Pancreas (tissue), 10 donors: ENCODE data around the gene TBX19. TPM values are rescaled to one million over a fixed set of nuclear protein-coding genes. Genes with fewer than 3 reads are reported as not detected.

Source experiments
- ATAC-seq, 4 donors: fragments of 200-7000 bp; cut with Tn5 transposase; one replicate each; pipeline versions ENCODE4 v1.8.0 to v1.9.1; 2020; ENCODE audit warnings: mild to moderate bottlenecking in 4 of 4, moderate library complexity in 4 of 4
- DNase-seq, 6 donors: peaks; one replicate each; pipeline ENCODE4 v3.0.0-alpha.2; 2020
- FAIRE-seq: peaks from 2 replicates; lab custom pipeline; 2012; peaks lifted over from hg19 to GRCh38; lab: Jason Lieb, UNC
- H3K27ac ChIP-seq, 4 donors: fragments of 200-600 bp; sonication (generic); 1 replicate in 3 of 4; 2 replicates in 1 of 4; pipeline versions ENCODE4 v1.5.0 to v1.8.0; 2020
- H3K27me3 ChIP-seq, 4 donors: fragments of 200-600 bp; one replicate each; pipeline ENCODE4 v1.8.0; 2021
- H3K36me3 ChIP-seq, 3 donors: fragments of 200-600 bp; sonication (generic) in 1 of 3; one replicate each; pipeline versions ENCODE4 v1.5.0 to v1.8.0; 2020 to 2021
- H3K4me1 ChIP-seq, 3 donors: fragments of 200-600 bp; one replicate each; pipeline ENCODE4 v1.8.0; 2021
- H3K4me3 ChIP-seq, 4 donors: fragments of 200-600 bp; sonication (generic) in 2 of 4; one replicate each; pipeline versions ENCODE4 v1.5.0 to v1.8.0; 2020 to 2021
- H3K9me3 ChIP-seq, 4 donors: fragments of 200-600 bp; one replicate each; pipeline ENCODE4 v1.8.0; 2021
- CTCF ChIP-seq, 4 donors: fragments of 200-600 bp; sonication (generic) in 3 of 4; IDR thresholded peaks; one replicate each; pipeline versions ENCODE4 v1.5.0 to v1.8.0; 2021; ENCODE audit warnings: antibody characterized with exemption in 4 of 4
- WGBS, 2 donors: extraction: QIAGEN DNeasy Blood & Tissue Kit; methylation state at CpG; one replicate each; pipeline ENCODE4 v1.1.7; 2013; 5-methylcytosine and 5-hydroxymethylcytosine counted together
- intact Hi-C, 3 donors: fragments of 100-400 bp; cut with DNase I; formaldehyde crosslinking; loops; one replicate each; pipeline versions ENCODE4 v1.11.1 to v1.14.2; 2022
- polyA plus RNA-seq, 2 donors: library from polyadenylated mRNA; stranded (reverse); fragments of 200-250 nt; gene quantifications; one replicate each; pipeline ENCODE4 v1.2.3, GENCODE V29; 2013
- total RNA-seq, 6 donors: library from RNA; stranded (reverse); fragmentation: NEBNext Ultra II Directional in 4 of 6; extraction: Animal tissue kit (Norgen Biotek cat#: 25700) in 4 of 6; gene quantifications; one replicate each; pipeline versions ENCODE4 v1.2.1 to v1.2.4, GENCODE V29; 2021 to 2023
- donor health status: healthy with polysubstance abuse.
- donor health status: DM: no; HTN: no; CAD: no; lungs with moderate emphysema.
- donor health status: DM: no; HTN: no; CAD: no.
- donor health status: control.
- donor health status: control.
- donor health status: Bipolar disorder and iron deficiency.
- donor health status: DM: yes; HTN: yes; CAD: no.
- donor health status: DM: no; HTN: no; CAD: no.
- donor health status: DM: no; HTN: no; CAD: no.
- donor health status: DM: yes; HTN: yes; CAD: no.

Gene TBX19
- total and polyA plus RNA-seq, 8 donors = 0.35 to 2.0 (median 0.61) TPM

- Histone ChIP-seq H3K4me3 (no peak overlapping the region), H3K4me1 (no peaks in the 10 kb centered on the region), H3K27me3 (no peaks in the 10 kb centered on the region), H3K9me3 (no peaks in the 10 kb centered on the region), H3K36me3 (no peaks in the 10 kb centered on the region), H3K27ac (no peak overlapping the region)
- ATAC-seq (peak in 3 of 4 donors; percentile 61 to 83 (median 79)), FAIRE-seq (no peak), DNase-seq (no peak)
- intact Hi-C loops = no loop called here
- TF ChIP-seq CTCF (IDR thresholded peaks at IDR 0.05) = no peak
- 57 to 58% methylated on average over 5 of the region's 5 CpGs for whole genome bisulfite sequencing, 2 donors
Observed at GRCh38 chr1:168320800-168321450, 40.2 kb downstream of the TBX19 start.

GRCh38 chr1:168321945-168322344, 41.3 kb downstream of the TBX19 start:
- FAIRE-seq (no peak), ATAC-seq (peak in 3 of 4 donors; percentile 66 to 85 (median 68)), DNase-seq (no peak)
- intact Hi-C loops = no loop called here
- peak in 1 of 4 donors; percentile 17 for TF ChIP-seq CTCF (IDR thresholded peaks at IDR 0.05)
- Histone ChIP-seq H3K4me1 (no peaks in the 10 kb centered on the region), H3K27ac (no peak overlapping the region), H3K36me3 (no peaks in the 10 kb centered on the region), H3K4me3 (no peak overlapping the region), H3K9me3 (no peaks in the 10 kb centered on the region), H3K27me3 (no peaks in the 10 kb centered on the region)
- 14 to 36% methylated on average over 1 of the region's 1 CpG for WGBS, 2 donors

GRCh38 chr1:168324745-168325425, 44.2 kb downstream of the TBX19 start:
- Histone ChIP-seq H3K4me1 (no peaks in the 10 kb centered on the region), H3K4me3 (no peak overlapping the region), H3K27ac (no peak overlapping the region), H3K36me3 (no peaks in the 10 kb centered on the region), H3K9me3 (no peaks in the 10 kb centered on the region), H3K27me3 (no peaks in the 10 kb centered on the region)
- ATAC-seq (no peak), FAIRE-seq (no peak), DNase-seq (no peak)
- no peak for TF ChIP-seq CTCF (IDR thresholded peaks at IDR 0.05)
- intact Hi-C loops = no loop called here
- 79 to 86% methylated on average over 4 of the region's 4 CpGs for WGBS, 2 donors

DNA sequence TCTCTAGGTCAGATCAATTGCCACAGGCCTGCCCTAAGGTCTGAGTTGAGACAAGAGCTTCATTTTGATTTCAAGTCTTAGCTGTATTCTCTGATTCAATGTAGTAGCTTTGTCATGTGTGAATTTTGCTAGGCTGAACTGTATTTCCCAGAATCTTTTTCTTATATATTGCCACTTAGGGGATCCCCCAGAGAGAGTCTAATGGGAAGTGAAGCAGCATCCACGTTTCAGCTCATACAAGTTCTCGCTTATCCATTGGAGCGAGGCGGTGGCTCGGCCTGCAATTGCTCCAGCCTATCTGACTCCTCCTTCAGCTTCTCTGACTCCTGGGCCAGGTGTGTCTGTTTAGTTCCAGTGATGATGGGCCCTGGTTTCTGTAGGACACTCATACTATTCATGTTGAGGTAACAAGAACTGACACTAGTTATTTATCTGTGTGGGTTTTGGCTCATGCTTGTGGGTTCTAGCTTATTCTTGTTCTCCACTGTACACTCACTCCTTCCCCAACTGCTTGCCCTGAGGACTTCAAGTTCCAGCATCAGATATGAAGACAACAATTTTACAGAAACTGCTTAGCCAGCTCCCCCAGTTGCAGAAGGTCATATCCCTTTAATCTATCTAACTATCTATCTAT, 48.2 kb downstream of the TBX19 start:
- Histone ChIP-seq H3K9me3 (no peaks in the 10 kb centered on the region), H3K36me3 (no peaks in the 10 kb centered on the region), H3K4me1 (no peaks in the 10 kb centered on the region), H3K4me3 (no peak overlapping the region), H3K27me3 (no peaks in the 10 kb centered on the region), H3K27ac (no peak overlapping the region)
- intact Hi-C loops = no loop called here
- 92 to 93% methylated on average over 5 of the region's 5 CpGs for WGBS, 2 donors
- ATAC-seq (no peak), FAIRE-seq (no peak), DNase-seq (no peak)
- TF ChIP-seq CTCF (IDR thresholded peaks at IDR 0.05) = no peak
